ENCODE data around the gene NUP214.
"Not testable (repeated sequence)": the region's sequence is repeated elsewhere in the genome, so short reads cannot be mapped to it uniquely, and the experiment has no call there.

GRCh38 chr9:131263033-131263343 lies 137.6 kb downstream of the NUP214 start:
- TF ChIP-seq CTCF, POLR2AphosphoS5, POLR2A (IDR thresholded peaks at IDR 0.05): not testable (repeated sequence)

Data from breast epithelium (tissue), 3 donors.